Lung (tissue), 12 donors: ENCODE results near the gene ANKLE1. TPM values are rescaled to one million over a fixed set of nuclear protein-coding genes. Genes with fewer than 3 reads are reported as not detected.

ENCODE experiments used
- ATAC-seq: fragments of 200-7000 bp; cut with Tn5 transposase; one replicate; pipeline ENCODE4 v1.9.1; 2020; ENCODE audit warnings: moderate number of reproducible peaks; ENCODE audit not compliant: insufficient read depth, low FRiP score
- DNase-seq, 3 donors: peaks; one replicate each; pipeline ENCODE4 v3.0.0-alpha.2; 2013 to 2017
- H3K27ac ChIP-seq, 2 donors: one replicate each; pipeline ENCODE4 v1.5.1; 2013; ENCODE audit warnings: mild to moderate bottlenecking in 2 of 2, moderate library complexity in 2 of 2, control low read depth in 1 of 2, inconsistent platforms in 1 of 2, low read depth in 1 of 2, low read length in 1 of 2
- H3K27me3 ChIP-seq, 3 donors: one replicate each; pipeline ENCODE4 v1.5.1; 2013; ENCODE audit warnings: low read length in 2 of 3; ENCODE audit not compliant: control insufficient read depth in 3 of 3, insufficient read depth in 3 of 3
- H3K36me3 ChIP-seq, 4 donors: one replicate each; pipeline ENCODE4 v1.5.1; 2013; ENCODE audit warnings: low read length in 4 of 4, mild to moderate bottlenecking in 1 of 4, moderate library complexity in 1 of 4; ENCODE audit not compliant: control insufficient read depth in 4 of 4, insufficient read depth in 4 of 4
- H3K4me1 ChIP-seq, 5 donors: one replicate each; pipeline ENCODE4 v1.5.1; 2013; ENCODE audit warnings: low read length in 5 of 5, mild to moderate bottlenecking in 2 of 5, moderate library complexity in 1 of 5; ENCODE audit not compliant: control insufficient read depth in 5 of 5, insufficient read depth in 5 of 5
- H3K4me3 ChIP-seq: one replicate; pipeline ENCODE4 v1.5.1; 2013; ENCODE audit warnings: mild to moderate bottlenecking, control low read depth, moderate library complexity
- H3K9ac ChIP-seq, 2 donors: one replicate each; pipeline ENCODE4 v1.5.1; 2013; ENCODE audit warnings: low read length in 2 of 2, control low read depth in 1 of 2; ENCODE audit not compliant: insufficient read depth in 1 of 2
- H3K9me3 ChIP-seq, 4 donors: one replicate each; pipeline ENCODE4 v1.5.1; 2013; ENCODE audit warnings: low read length in 3 of 4, mild to moderate bottlenecking in 1 of 4, moderate library complexity in 1 of 4; ENCODE audit not compliant: control insufficient read depth in 4 of 4, insufficient read depth in 3 of 4
- WGBS, 2 donors: extraction: QIAGEN DNeasy Blood & Tissue Kit; methylation state at CpG; one replicate each; pipeline ENCODE4 v1.1.7; 2013; 5-methylcytosine and 5-hydroxymethylcytosine counted together
- polyA plus RNA-seq, 2 donors: library from polyadenylated mRNA; stranded (reverse); fragments of 200-250 nt; gene quantifications; one replicate each; pipeline ENCODE4 v1.2.1, GENCODE V29; 2013
- total RNA-seq, 2 donors: library from RNA; depleted of rRNA in 1 of 2; stranded (reverse); fragments of >200 nt in 1 of 2; gene quantifications; one replicate each; pipeline ENCODE4 v1.2.1, GENCODE V29; 2014 to 2021
- TF ChIP-seq, protein P1 (sequence below): IDR thresholded peaks from 2 replicates; pipeline ENCODE4 v1.5.1; 2012; ENCODE audit warnings: mild to moderate bottlenecking; ENCODE audit errors: control extremely low read depth, extremely low read depth
- donor health status: control.
- donor health status: control.
- donor health status: Bipolar disorder and iron deficiency.
- donor health status: healthy.
- donor health status: DM: yes; HTN: yes; CAD: no.

Gene ANKLE1
- total and polyA plus RNA-seq, 4 donors: 0.43 to 1.6 (median 1.0) TPM

DNA sequence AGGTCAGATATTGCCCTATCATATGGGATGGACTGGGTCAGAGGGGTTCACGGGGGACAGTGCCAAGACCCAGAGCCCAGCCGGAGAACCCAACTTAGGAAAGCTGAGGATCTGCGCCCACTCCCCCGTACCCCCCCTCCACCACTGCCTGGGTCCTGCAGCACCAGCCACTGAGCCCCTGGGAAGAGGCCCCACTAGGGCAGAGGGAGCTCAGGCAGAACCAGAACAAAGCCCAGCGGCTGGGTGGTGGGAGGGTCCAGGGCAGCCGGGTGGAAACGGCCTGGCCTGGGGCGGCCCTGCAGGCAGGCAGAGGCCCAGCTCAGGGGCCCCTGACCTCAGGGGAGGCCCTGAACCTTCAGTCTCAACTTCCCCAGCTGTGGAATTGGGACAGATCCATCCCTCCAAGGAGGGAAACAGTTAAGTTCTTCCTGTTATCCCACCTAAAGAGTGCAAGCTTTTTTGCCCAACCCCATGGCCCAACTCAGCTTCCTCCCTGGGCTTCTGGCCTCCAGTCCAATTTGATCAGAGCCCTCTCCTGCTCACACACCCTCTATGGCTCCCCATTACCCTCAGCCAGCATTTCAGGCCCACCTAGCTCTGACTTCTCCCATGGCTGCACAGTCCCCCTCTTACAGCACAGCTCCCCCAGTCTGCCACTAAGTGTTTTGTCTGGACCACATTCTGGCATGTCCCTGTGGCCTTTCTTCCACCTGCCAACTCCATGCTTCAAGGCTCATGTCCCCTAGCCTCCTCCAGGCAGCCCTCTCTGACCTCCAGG, 39.1 kb upstream of the ANKLE1 start:
- ATAC-seq (no peak), DNase-seq (no peak)
- Histone ChIP-seq H3K9me3 (no peaks in the 10 kb centered on the region), H3K4me3 (no peak overlapping the region), H3K27me3 (no peaks in the 10 kb centered on the region), H3K4me1 (peaks cover 0 to 21% (median 5%) of the 10 kb centered on the region in 5 donors), H3K36me3 (peaks cover 0 to 9% (median 5%) of the 10 kb centered on the region in 4 donors), H3K27ac (peak overlapping the region; percentile 46 to 59), H3K9ac (no peak overlapping the region)
- TF ChIP-seq, protein P1, sequence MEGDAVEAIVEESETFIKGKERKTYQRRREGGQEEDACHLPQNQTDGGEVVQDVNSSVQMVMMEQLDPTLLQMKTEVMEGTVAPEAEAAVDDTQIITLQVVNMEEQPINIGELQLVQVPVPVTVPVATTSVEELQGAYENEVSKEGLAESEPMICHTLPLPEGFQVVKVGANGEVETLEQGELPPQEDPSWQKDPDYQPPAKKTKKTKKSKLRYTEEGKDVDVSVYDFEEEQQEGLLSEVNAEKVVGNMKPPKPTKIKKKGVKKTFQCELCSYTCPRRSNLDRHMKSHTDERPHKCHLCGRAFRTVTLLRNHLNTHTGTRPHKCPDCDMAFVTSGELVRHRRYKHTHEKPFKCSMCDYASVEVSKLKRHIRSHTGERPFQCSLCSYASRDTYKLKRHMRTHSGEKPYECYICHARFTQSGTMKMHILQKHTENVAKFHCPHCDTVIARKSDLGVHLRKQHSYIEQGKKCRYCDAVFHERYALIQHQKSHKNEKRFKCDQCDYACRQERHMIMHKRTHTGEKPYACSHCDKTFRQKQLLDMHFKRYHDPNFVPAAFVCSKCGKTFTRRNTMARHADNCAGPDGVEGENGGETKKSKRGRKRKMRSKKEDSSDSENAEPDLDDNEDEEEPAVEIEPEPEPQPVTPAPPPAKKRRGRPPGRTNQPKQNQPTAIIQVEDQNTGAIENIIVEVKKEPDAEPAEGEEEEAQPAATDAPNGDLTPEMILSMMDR: no peak
- WGBS, 2 donors: 68 to 73% methylated on average over 8 of the region's 8 CpGs

DNA sequence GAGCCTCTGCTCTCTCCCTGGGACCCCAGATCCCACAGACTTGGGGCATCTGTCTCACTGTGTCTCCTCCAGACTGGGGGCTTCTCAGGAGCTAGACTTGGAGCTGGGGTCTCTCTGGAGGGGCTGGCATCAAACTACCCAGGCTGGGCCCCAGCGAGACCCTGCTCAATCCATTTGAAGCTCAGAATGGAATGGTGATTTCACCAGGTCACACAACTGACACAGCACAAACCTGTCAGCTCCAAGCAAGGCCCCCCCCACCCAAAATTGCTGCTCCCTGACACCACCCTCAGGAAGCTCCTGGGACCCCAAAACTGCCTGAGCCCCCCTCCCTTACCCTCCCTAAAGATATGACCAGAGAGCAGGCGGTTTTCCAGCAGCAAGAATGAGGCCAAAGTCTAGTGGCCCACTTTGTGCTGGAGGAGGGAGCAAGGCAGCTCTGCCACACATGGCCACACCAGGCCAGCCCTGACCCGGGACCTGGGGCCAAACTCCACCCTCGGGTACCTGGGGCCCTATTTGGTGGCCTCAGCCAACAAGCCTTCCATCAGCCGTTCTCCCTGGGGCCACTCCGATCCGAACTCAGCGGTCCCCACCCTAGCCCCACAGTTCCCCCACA, 38.4 kb upstream of the ANKLE1 start:
- ATAC-seq: no peak
- 44 to 57% methylated on average over 8 of the region's 8 CpGs for WGBS, 2 donors
- no peak for DNase-seq
- Histone ChIP-seq H3K27ac (peak overlapping the region; percentile 59 to 87), H3K4me1 (peaks cover 0 to 21% (median 9%) of the 10 kb centered on the region in 5 donors), H3K36me3 (peaks cover 0 to 4% (median 2%) of the 10 kb centered on the region in 4 donors), H3K9me3 (no peaks in the 10 kb centered on the region), H3K9ac (no peak overlapping the region), H3K4me3 (peak overlapping the region; percentile 81), H3K27me3 (no peaks in the 10 kb centered on the region)
- TF ChIP-seq, protein P1: no peak

DNA sequence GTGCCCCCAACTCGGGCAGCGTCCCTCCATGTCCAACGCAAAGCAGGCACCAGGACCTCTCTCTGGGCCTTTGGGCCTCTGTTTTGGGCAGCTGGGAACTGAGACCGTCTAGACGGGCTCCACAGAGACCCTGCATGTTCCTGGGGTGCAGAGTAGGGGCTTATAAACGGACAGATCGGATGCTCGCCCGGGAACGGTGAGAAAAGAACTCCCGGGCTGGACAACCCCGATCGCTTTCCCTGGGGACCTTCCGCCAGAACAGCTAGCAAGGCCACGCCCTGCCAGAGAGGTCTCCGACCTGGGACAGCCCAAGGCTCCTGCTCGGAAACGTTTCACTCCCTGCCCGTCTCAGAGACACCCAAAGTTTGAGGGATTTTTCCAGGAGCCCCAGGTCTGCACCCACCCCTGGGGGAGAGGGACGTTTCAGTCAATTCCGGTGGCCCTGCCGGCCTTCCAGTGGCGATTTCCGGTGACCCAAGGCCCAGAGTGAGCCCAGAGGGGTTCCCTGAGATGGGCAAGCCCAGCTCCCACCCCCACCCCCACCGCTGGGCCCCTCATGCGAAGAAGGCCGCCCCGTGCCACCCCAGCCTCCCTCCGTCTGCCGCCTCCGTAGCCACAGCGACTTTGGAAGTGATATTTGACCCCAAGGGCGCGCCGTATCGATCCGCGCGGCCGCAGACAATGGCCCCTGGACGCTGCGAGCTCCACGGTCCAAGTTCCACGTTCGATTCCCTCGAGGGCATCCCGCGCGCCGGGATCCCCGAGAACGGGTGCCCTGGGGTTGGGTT, 37.7 kb upstream of the ANKLE1 start:
- ATAC-seq: no peak

More for the DNA sequence above, 37.7 kb upstream of the ANKLE1 start:
- peak overlapping the region; percentile 81 for H3K4me3 ChIP-seq
- DNase-seq: no peak
- H3K9me3 ChIP-seq: no peaks in the 10 kb centered on the region
- no peaks in the 10 kb centered on the region for H3K36me3 ChIP-seq
- peak overlapping the region in 1 of 2 donors; percentile 67 for H3K9ac ChIP-seq
- H3K4me1 ChIP-seq: peaks cover 0 to 21% (median 11%) of the 10 kb centered on the region in 5 donors
- H3K27me3 ChIP-seq: no peaks in the 10 kb centered on the region
- peak overlapping the region; percentile 59 to 87 for H3K27ac ChIP-seq
- TF ChIP-seq, protein P1: no peak
- 20 to 50% methylated on average over 48 to 52 of the region's 52 CpGs for WGBS, 2 donors
